ENCODE data around the gene PTTG1. TPM values are rescaled to one million over a fixed set of nuclear protein-coding genes. Genes with fewer than 3 reads are reported as not detected.
A peak's percentile ranks its signal among the peaks of the same experiment; 100 is the strongest.

Gene PTTG1
- total RNA-seq, 1 experiment from 2014 or later, result 183 TPM

DNA sequence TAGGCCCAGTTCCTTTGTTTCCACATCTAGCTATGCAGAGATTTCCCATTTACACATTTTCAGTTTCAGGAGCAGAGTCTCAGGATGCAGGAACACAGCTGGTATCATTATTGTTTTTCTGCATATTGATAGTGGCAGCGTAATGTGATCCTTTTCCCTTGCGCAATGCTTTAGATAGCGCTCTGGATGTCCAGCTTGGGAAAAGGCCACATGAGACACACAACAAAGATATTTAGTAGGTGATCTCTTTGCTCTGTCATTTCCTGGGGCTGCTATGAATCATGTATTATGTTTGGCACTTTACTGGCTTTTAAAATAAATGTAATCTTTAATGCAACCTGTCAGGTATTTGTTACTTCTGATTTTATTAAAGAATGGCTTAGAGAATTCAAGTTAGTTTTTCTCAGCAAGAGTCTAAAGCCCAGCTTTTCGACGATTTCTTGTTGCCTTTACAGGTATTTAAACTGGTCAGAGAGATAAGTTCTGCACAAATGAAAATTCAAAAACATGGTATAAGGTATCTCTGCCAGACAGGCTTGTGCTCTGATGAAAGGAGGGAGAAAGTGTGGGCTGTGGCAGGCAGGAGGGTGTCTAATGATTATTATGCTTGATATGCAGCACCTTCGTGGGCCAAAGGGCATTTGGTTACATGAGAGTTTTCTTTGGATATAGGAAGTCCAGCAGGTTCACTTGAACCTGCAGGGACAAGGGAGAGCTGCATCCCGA lies 42.2 kb downstream of the PTTG1 start:
- no TSS peak for BruUV-seq (replicated peaks)
- H3K9me3 ChIP-seq (ENCODE audit: control insufficient read depth in 1 of 2, insufficient read depth in 1 of 2, low read depth in 1 of 2, low read length in 2 of 2), result no peaks in the 10 kb centered on the region
- H3K79me2 ChIP-seq (ENCODE audit: insufficient read depth, low read length), result no peaks in the 10 kb centered on the region
- no peak for DNase-seq (ENCODE audit: low read depth, low spot score)
- no peak overlapping the region for H3K4me3 ChIP-seq (replicated peaks in 1 of 2; ENCODE audit: low read depth in 1 of 2, low read length in 2 of 2)
- ChIA-PET RAD21 (ENCODE audit: low non-redundant PET in 1 of 2, low total read pairs in 2 of 2, uncharacterized antibody in 2 of 2, unreplicated experiment in 2 of 2) (no interaction called here), POLR2A (no interaction called here), CTCF (interaction anchor here (1.0 kb wide), 1 partner anchor 25 kb away, joined by 6 read pairs; no protein-coding TSS in a partner anchor)
- H2AFZ ChIP-seq (ENCODE audit: low read depth, low read length, poor library complexity, severe bottlenecking), result no peak overlapping the region
- intact Hi-C loops (cut with micrococcal nuclease), result no loop called here
- TF ChIP-seq CEBPB (IDR thresholded peaks at IDR 0.05; ENCODE audit: low read depth) (peak; percentile 91), SP1 (IDR thresholded peaks at IDR 0.05; ENCODE audit: low read depth) (0 out of 2 replicates have a peak, but pooled peaks have one; percentile 10), EZH2phosphoT487 (IDR thresholded peaks at IDR 0.05; ENCODE audit: borderline replicate concordance) (no peak)
- TF ChIP-seq, protein P1, sequence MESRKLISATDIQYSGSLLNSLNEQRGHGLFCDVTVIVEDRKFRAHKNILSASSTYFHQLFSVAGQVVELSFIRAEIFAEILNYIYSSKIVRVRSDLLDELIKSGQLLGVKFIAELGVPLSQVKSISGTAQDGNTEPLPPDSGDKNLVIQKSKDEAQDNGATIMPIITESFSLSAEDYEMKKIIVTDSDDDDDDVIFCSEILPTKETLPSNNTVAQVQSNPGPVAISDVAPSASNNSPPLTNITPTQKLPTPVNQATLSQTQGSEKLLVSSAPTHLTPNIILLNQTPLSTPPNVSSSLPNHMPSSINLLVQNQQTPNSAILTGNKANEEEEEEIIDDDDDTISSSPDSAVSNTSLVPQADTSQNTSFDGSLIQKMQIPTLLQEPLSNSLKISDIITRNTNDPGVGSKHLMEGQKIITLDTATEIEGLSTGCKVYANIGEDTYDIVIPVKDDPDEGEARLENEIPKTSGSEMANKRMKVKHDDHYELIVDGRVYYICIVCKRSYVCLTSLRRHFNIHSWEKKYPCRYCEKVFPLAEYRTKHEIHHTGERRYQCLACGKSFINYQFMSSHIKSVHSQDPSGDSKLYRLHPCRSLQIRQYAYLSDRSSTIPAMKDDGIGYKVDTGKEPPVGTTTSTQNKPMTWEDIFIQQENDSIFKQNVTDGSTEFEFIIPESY (IDR thresholded peaks at IDR 0.05; ENCODE audit: extremely low read depth, insufficient replicate concordance, low read length), result no peak
- no peak overlapping the region for H3K27ac ChIP-seq (ENCODE audit: low read depth, low read length)
- no peak overlapping the region for H3K4me2 ChIP-seq (ENCODE audit: low read length)
- H3K9ac ChIP-seq (ENCODE audit: low read length), result no peak overlapping the region
- no peak; the same call in 1 of the 2 replicates for ATAC-seq
- H3K4me1 ChIP-seq (ENCODE audit: control insufficient read depth in 1 of 2, insufficient read depth in 2 of 2, low read length in 2 of 2), result no peaks in the 10 kb centered on the region
- no peaks in the 10 kb centered on the region for H3K36me3 ChIP-seq (ENCODE audit: control insufficient read depth in 1 of 2, insufficient read depth in 2 of 2, low read length in 2 of 2)
- no peaks in the 10 kb centered on the region for H3K9me2 ChIP-seq (ENCODE audit: insufficient read depth)
- H4K20me1 ChIP-seq (ENCODE audit: insufficient read depth), result no peaks in the 10 kb centered on the region
- H3K27me3 ChIP-seq (ENCODE audit: insufficient read depth, low read length), result no peaks in the 10 kb centered on the region

DNA sequence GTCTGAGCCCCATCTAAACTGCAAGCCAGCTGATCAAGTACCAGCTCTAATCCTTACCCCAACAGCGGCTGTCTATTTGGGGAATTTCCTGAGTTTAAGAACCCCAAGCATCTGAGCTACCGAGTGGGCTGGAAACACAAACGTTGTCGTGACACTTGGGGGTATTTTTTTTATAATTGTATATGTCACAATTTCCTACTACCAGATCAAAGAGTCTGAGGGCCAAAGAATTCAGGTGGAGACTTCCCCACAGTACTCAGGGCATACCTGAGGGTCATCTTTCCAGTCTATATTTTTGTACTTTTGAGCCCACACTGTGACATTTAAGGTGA lies 42.8 kb downstream of the PTTG1 start:
- no peaks in the 10 kb centered on the region for H4K20me1 ChIP-seq (ENCODE audit: insufficient read depth)
- H3K4me3 ChIP-seq (replicated peaks in 1 of 2; ENCODE audit: low read depth in 1 of 2, low read length in 2 of 2), result no peak overlapping the region
- no peak for TF ChIP-seq CBX3 (IDR thresholded peaks at IDR 0.05; ENCODE audit: low read depth)
- no TSS peak for BruUV-seq (replicated peaks)
- H3K79me2 ChIP-seq (ENCODE audit: insufficient read depth, low read length), result no peaks in the 10 kb centered on the region
- DNase-seq (ENCODE audit: low read depth, low spot score), result no peak
- H3K9ac ChIP-seq (ENCODE audit: low read length), result no peak overlapping the region
- no peaks in the 10 kb centered on the region for H3K9me3 ChIP-seq (ENCODE audit: control insufficient read depth in 1 of 2, insufficient read depth in 1 of 2, low read depth in 1 of 2, low read length in 2 of 2)
- ChIA-PET CTCF (no interaction called here), POLR2A (no interaction called here), RAD21 (ENCODE audit: low non-redundant PET in 1 of 2, low total read pairs in 2 of 2, uncharacterized antibody in 2 of 2, unreplicated experiment in 2 of 2) (no interaction called here)
- H3K4me2 ChIP-seq (ENCODE audit: low read length), result no peak overlapping the region
- no peaks in the 10 kb centered on the region for H3K9me2 ChIP-seq (ENCODE audit: insufficient read depth)
- H2AFZ ChIP-seq (ENCODE audit: low read depth, low read length, poor library complexity, severe bottlenecking), result no peak overlapping the region
- H3K36me3 ChIP-seq (ENCODE audit: control insufficient read depth in 1 of 2, insufficient read depth in 2 of 2, low read length in 2 of 2), result no peaks in the 10 kb centered on the region
- H3K4me1 ChIP-seq (ENCODE audit: control insufficient read depth in 1 of 2, insufficient read depth in 2 of 2, low read length in 2 of 2), result no peaks in the 10 kb centered on the region
- no peaks in the 10 kb centered on the region for H3K27me3 ChIP-seq (ENCODE audit: insufficient read depth, low read length)
- H3K27ac ChIP-seq (ENCODE audit: low read depth, low read length), result no peak overlapping the region
- intact Hi-C loops (cut with micrococcal nuclease), result no loop called here
- ATAC-seq, result no peak
